ENCODE data around the gene OPHN1. TPM values are rescaled to one million over a fixed set of nuclear protein-coding genes. Genes with fewer than 3 reads are reported as not detected.

The OPHN1 gene
- total and polyA plus RNA-seq, 2 donors (not counting 3 experiments of a cell fraction or from before 2014, with no cell fraction given), result 3.9 to 6.7 TPM

DNA sequence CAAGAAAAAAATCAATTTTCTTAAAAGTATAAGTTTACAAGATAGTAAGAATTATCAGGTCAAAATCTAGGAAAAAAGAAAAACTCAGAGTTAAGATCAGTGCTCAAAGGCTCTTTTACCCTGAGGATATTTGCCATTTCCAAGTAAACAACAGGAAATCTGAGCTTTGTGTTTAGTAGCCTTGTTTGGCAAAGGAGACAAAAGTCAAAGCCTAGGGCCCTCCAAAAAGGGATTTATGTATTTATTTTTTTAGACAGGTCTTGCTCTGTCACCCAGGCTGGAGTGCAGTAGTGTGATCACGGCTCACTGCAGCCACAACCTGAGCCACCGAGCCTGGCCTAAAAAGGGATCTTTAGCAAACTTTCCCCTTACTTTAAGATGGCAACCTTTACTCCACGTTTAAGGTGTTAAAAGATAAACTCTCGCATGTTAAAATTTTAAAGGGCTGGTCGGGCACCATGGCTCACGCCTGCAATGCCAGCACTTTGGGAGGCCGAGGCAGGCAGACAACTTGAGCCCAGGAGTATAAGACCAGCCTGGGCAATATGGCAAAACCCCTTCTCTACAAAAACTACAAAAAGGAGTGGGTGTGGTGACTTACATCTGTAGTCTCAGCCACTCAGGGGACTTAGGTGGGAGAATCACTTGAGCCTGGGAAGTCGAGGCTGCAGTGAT, 21.3 kb upstream of the OPHN1 start:
- Histone ChIP-seq H3K9me3 (replicated peaks; ENCODE audit: control insufficient read depth, insufficient read depth, low read length) (no peaks in the 10 kb centered on the region), H3K4me1 (ENCODE audit: control insufficient read depth, extremely low read depth, insufficient read depth, low read length) (no peaks in the 10 kb centered on the region), H4K20me1 (replicated peaks; ENCODE audit: control insufficient read depth, extremely low read depth, insufficient read depth, low read length) (no peaks in the 10 kb centered on the region), H3K4me2 (ENCODE audit: insufficient read depth, low read length) (no peak overlapping the region), H3K27me3 (ENCODE audit: control insufficient read depth in 2 of 2, insufficient read depth in 2 of 2, low read length in 2 of 2) (no peaks in the 10 kb centered on the region), H3K9ac (replicated peaks; ENCODE audit: extremely low read depth, insufficient read depth, low read length) (no peak overlapping the region), H3K79me2 (ENCODE audit: control insufficient read depth, insufficient read depth, low read length) (no peaks in the 10 kb centered on the region), H3K9me1 (replicated peaks; ENCODE audit: control insufficient read depth, extremely low read depth, insufficient read depth, low read length) (no peaks in the 10 kb centered on the region), H3K27ac (ENCODE audit: insufficient read depth, low read depth, low read length) (no peak overlapping the region), H2AFZ (ENCODE audit: low read depth, low read length) (no peak overlapping the region), H3K36me3 (ENCODE audit: control insufficient read depth in 2 of 2, extremely low read depth in 1 of 2, insufficient read depth in 2 of 2, low read length in 2 of 2) (no peaks in the 10 kb centered on the region), H3K4me3 (replicated peaks in 1 of 3; ENCODE audit: insufficient read depth in 1 of 3, low read depth in 1 of 3, low read length in 3 of 3) (no peak overlapping the region)
- no TSS peak for BruUV-seq (replicated peaks)
- POLR2A ChIA-PET, result no interaction called here
- dilution Hi-C loops (cut with MboI; ENCODE audit: extremely low pct_ligation_motif_present, low sequenced_read_pairs) (no loop called here), intact Hi-C loops (cut with micrococcal nuclease) (no loop called here)
- DNase-seq (ENCODE audit: low read depth, low spot score), result peak; percentile 15
- FAIRE-seq, result no peak
- CTCF ChIA-PET, result interaction anchor here (0.7 kb wide), 1 partner anchor 258 kb away, joined by 4 read pairs; no protein-coding TSS in a partner anchor
- TF ChIP-seq FOS (IDR thresholded peaks at IDR 0.05; ENCODE audit: borderline replicate concordance, insufficient read depth, low read length), result no peak
- no peak for TF ChIP-seq POLR2AphosphoS5 (IDR thresholded peaks at IDR 0.05; ENCODE audit: insufficient read depth, low read depth, low read length)
- no peak for TF ChIP-seq JUN (IDR thresholded peaks at IDR 0.05; ENCODE audit: borderline replicate concordance, insufficient read depth, insufficient read length, low read depth)
- no peak for TF ChIP-seq MYC (IDR thresholded peaks at IDR 0.05; ENCODE audit: low read depth, low read length)
- no peak for TF ChIP-seq EZH2 (IDR thresholded peaks at IDR 0.05; ENCODE audit: borderline replicate concordance, low read depth, low read length, severe bottlenecking)
- TF ChIP-seq, protein P1, sequence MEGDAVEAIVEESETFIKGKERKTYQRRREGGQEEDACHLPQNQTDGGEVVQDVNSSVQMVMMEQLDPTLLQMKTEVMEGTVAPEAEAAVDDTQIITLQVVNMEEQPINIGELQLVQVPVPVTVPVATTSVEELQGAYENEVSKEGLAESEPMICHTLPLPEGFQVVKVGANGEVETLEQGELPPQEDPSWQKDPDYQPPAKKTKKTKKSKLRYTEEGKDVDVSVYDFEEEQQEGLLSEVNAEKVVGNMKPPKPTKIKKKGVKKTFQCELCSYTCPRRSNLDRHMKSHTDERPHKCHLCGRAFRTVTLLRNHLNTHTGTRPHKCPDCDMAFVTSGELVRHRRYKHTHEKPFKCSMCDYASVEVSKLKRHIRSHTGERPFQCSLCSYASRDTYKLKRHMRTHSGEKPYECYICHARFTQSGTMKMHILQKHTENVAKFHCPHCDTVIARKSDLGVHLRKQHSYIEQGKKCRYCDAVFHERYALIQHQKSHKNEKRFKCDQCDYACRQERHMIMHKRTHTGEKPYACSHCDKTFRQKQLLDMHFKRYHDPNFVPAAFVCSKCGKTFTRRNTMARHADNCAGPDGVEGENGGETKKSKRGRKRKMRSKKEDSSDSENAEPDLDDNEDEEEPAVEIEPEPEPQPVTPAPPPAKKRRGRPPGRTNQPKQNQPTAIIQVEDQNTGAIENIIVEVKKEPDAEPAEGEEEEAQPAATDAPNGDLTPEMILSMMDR (IDR thresholded peaks at IDR 0.05; ENCODE audit: extremely low read depth in 1 of 2, insufficient read depth in 1 of 2, low read depth in 1 of 2, low read length in 2 of 2), result no peak

All from endothelial cell of umbilical vein (primary cell).